ENCODE measurements around the gene TMEM225B.
"Not testable (repeated sequence)": the region's sequence is repeated elsewhere in the genome, so short reads cannot be mapped to it uniquely, and the experiment has no call there.

The TMEM225B gene

GRCh38 chr7:99623091-99623693, 25.1 kb downstream of the TMEM225B start:
- DNase-seq (ENCODE audit: low spot score), result no peak

GRCh38 chr7:99623702-99624447, 25.8 kb downstream of the TMEM225B start:
- no peak for DNase-seq (ENCODE audit: low spot score)

GRCh38 chr7:99624484-99624883, 26.4 kb downstream of the TMEM225B start:
- DNase-seq (ENCODE audit: low spot score), result no peak

GRCh38 chr7:99625321-99625720, 27.3 kb downstream of the TMEM225B start:
- no peak for DNase-seq (ENCODE audit: low spot score)

GRCh38 chr7:99625961-99626360, 27.9 kb downstream of the TMEM225B start:
- DNase-seq (ENCODE audit: low spot score), result no peak

GRCh38 chr7:99626661-99627060, 28.6 kb downstream of the TMEM225B start:
- DNase-seq (ENCODE audit: low spot score), result no peak

GRCh38 chr7:99627513-99627912, 29.4 kb downstream of the TMEM225B start:
- no peak for DNase-seq (ENCODE audit: low spot score)

- no peak for DNase-seq (ENCODE audit: low spot score)
Observed at GRCh38 chr7:99628471-99629465, 30.7 kb downstream of the TMEM225B start.

- DNase-seq (ENCODE audit: low spot score), result no peak
Observed at GRCh38 chr7:99629643-99630042, 31.6 kb downstream of the TMEM225B start.

GRCh38 chr7:99631295-99632109, 33.4 kb downstream of the TMEM225B start:
- peak; percentile 17 for DNase-seq (ENCODE audit: low spot score)

- not testable (repeated sequence) for DNase-seq (ENCODE audit: low spot score)
Observed at GRCh38 chr7:99637414-99637813, 39.3 kb downstream of the TMEM225B start.

- DNase-seq (ENCODE audit: low spot score), result no peak
Observed at GRCh38 chr7:99638731-99639130, 40.7 kb downstream of the TMEM225B start.

- DNase-seq (ENCODE audit: low spot score), result no peak
Observed at GRCh38 chr7:99639267-99639666, 41.2 kb downstream of the TMEM225B start.

- no peak for DNase-seq (ENCODE audit: low spot score)
Observed at GRCh38 chr7:99642027-99642426, 44.0 kb downstream of the TMEM225B start.

- no peak for DNase-seq (ENCODE audit: low spot score)
Observed at GRCh38 chr7:99643464-99643863, 45.4 kb downstream of the TMEM225B start.

- DNase-seq (ENCODE audit: low spot score), result no peak
Observed at GRCh38 chr7:99644431-99644830, 46.4 kb downstream of the TMEM225B start.

- DNase-seq (ENCODE audit: low spot score), result no peak
Observed at GRCh38 chr7:99645590-99645989, 47.5 kb downstream of the TMEM225B start.

GRCh38 chr7:99648843-99649242, 50.8 kb downstream of the TMEM225B start:
- no peak for DNase-seq (ENCODE audit: low spot score)

- no peak for DNase-seq (ENCODE audit: low spot score)
Observed at GRCh38 chr7:99651290-99651689, 53.2 kb downstream of the TMEM225B start.

- DNase-seq (ENCODE audit: low spot score), result no peak
Observed at GRCh38 chr7:99652671-99653070, 54.6 kb downstream of the TMEM225B start.

- not testable (repeated sequence) for DNase-seq (ENCODE audit: low spot score)
Observed at GRCh38 chr7:99653269-99653668, 55.2 kb downstream of the TMEM225B start.

- no peak for DNase-seq (ENCODE audit: low spot score)
Observed at GRCh38 chr7:99653754-99654153, 55.7 kb downstream of the TMEM225B start.
